Measurements from ENCODE around the gene AKR1B15. TPM values are rescaled to one million over a fixed set of nuclear protein-coding genes. Genes with fewer than 3 reads are reported as not detected.

The AKR1B15 gene
- polyA plus RNA-seq, 2 of the 4 experiments (the other 2 are of a cell fraction), result 17.9 to 24.7 TPM

- Histone ChIP-seq H3K4me2 (no peak overlapping the region), H3K9me3 (no peaks in the 10 kb centered on the region; the same call in 2 of the 3 replicates), H3K4me3 (no peak overlapping the region), H3K27ac (peak overlapping the region in 1 of 2 experiments; percentile 14; a peak in 1 of 6 replicates), H3K4me1 (peaks cover 6% of the 10 kb centered on the region; the same call in 2 of the 3 replicates)
- ATAC-seq (no peak), FAIRE-seq (no peak), DNase-seq (ENCODE audit: low read depth in 1 of 2, low spot score in 1 of 2) (no peak)
- TF ChIP-seq, protein P1, sequence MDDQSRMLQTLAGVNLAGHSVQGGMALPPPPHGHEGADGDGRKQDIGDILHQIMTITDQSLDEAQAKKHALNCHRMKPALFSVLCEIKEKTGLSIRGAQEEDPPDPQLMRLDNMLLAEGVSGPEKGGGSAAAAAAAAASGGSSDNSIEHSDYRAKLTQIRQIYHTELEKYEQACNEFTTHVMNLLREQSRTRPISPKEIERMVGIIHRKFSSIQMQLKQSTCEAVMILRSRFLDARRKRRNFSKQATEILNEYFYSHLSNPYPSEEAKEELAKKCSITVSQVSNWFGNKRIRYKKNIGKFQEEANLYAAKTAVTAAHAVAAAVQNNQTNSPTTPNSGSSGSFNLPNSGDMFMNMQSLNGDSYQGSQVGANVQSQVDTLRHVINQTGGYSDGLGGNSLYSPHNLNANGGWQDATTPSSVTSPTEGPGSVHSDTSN (IDR thresholded peaks at IDR 0.05), result no peak
- no peak for TF ChIP-seq FOSB (CRISPR knock-in tag; IDR thresholded peaks at IDR 0.05)
- ChIA-PET POLR2A (no interaction called here), CTCF (interaction anchor here (0.9 to 1.7 kb wide), 4 partner anchors 10 to 154 kb away, joined by 3 to 5 read pairs (median 4); no protein-coding TSS in a partner anchor)
- 73% methylated on average over 7 of the region's 7 CpGs for WGBS (ENCODE audit: missing lambda C conversion rate)
These were observed 37.0 kb downstream of the AKR1B15 start for GRCh38 chr7:134585897-134586296.

DNA sequence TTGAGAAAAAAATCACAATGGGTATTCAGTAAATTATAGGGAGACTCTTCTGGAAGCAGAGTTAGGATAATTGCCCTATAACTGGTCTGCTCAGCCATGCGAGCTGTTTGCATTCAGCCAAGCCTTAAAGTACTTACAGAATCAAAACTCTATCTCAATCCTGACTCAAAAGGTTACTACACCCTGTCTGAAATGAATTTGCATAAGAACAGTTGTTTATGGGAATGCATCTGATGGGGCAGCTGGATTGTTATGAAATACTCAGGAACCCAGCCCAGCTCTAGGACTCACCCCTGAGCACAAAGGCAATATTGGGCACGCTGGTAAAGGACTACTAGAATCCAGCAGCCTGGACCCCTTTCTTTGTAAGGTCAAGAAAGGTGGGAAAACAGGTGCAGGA is 38.8 kb downstream of the AKR1B15 start:
- H3K9me3 ChIP-seq, result peaks cover 18% of the 10 kb centered on the region
- H3K4me3 ChIP-seq, result no peak overlapping the region
- WGBS (ENCODE audit: missing lambda C conversion rate), result 71% methylated on average over 2 of the region's 2 CpGs
- ATAC-seq (no peak), FAIRE-seq (no peak), DNase-seq (ENCODE audit: low read depth in 1 of 2, low spot score in 1 of 2) (no peak)
- TF ChIP-seq, protein P2, sequence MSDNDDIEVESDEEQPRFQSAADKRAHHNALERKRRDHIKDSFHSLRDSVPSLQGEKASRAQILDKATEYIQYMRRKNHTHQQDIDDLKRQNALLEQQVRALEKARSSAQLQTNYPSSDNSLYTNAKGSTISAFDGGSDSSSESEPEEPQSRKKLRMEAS (IDR thresholded peaks at IDR 0.05), result no peak
- TF ChIP-seq HOXA7 (CRISPR knock-in tag; IDR thresholded peaks at IDR 0.05), result no peak
- TF ChIP-seq NFE2L2 (conservative IDR thresholded peaks at IDR 0.05; ENCODE audit: low read length), result no peak
- TF ChIP-seq ZSCAN20 (CRISPR knock-in tag; IDR thresholded peaks at IDR 0.05), result no peak
- TF ChIP-seq, protein P3, sequence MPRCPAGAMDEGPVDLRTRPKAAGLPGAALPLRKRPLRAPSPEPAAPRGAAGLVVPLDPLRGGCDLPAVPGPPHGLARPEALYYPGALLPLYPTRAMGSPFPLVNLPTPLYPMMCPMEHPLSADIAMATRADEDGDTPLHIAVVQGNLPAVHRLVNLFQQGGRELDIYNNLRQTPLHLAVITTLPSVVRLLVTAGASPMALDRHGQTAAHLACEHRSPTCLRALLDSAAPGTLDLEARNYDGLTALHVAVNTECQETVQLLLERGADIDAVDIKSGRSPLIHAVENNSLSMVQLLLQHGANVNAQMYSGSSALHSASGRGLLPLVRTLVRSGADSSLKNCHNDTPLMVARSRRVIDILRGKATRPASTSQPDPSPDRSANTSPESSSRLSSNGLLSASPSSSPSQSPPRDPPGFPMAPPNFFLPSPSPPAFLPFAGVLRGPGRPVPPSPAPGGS (IDR thresholded peaks at IDR 0.05), result no peak
- no peak for TF ChIP-seq NPAS2 (CRISPR knock-in tag; IDR thresholded peaks at IDR 0.05; ENCODE audit: borderline replicate concordance)
- no peak for TF ChIP-seq TP53 (CRISPR knock-in tag; IDR thresholded peaks at IDR 0.05)
- TF ChIP-seq, protein P1 (IDR thresholded peaks at IDR 0.05), result no peak
- no peak for TF ChIP-seq CEBPB (IDR thresholded peaks at IDR 0.05)
- TF ChIP-seq, protein P4, sequence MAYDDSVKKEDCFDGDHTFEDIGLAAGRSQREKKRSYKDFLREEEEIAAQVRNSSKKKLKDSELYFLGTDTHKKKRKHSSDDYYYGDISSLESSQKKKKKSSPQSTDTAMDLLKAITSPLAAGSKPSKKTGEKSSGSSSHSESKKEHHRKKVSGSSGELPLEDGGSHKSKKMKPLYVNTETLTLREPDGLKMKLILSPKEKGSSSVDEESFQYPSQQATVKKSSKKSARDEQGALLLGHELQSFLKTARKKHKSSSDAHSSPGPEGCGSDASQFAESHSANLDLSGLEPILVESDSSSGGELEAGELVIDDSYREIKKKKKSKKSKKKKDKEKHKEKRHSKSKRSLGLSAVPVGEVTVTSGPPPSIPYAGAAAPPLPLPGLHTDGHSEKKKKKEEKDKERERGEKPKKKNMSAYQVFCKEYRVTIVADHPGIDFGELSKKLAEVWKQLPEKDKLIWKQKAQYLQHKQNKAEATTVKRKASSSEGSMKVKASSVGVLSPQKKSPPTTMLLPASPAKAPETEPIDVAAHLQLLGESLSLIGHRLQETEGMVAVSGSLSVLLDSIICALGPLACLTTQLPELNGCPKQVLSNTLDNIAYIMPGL (CRISPR knock-in tag; IDR thresholded peaks at IDR 0.05; ENCODE audit: borderline replicate concordance), result no peak
- TF ChIP-seq ZFP36 (IDR thresholded peaks at IDR 0.05; ENCODE audit: borderline replicate concordance, partially characterized antibody), result no peak
- no peak for TF ChIP-seq HEYL (CRISPR knock-in tag; IDR thresholded peaks at IDR 0.05)
- no peak for TF ChIP-seq KDM1A (IDR thresholded peaks at IDR 0.05; ENCODE audit: low read depth)
- no peak for TF ChIP-seq ZC3H11A (IDR thresholded peaks at IDR 0.05)
- no peak for TF ChIP-seq SMC3 (IDR thresholded peaks at IDR 0.05)
- TF ChIP-seq, protein P5, sequence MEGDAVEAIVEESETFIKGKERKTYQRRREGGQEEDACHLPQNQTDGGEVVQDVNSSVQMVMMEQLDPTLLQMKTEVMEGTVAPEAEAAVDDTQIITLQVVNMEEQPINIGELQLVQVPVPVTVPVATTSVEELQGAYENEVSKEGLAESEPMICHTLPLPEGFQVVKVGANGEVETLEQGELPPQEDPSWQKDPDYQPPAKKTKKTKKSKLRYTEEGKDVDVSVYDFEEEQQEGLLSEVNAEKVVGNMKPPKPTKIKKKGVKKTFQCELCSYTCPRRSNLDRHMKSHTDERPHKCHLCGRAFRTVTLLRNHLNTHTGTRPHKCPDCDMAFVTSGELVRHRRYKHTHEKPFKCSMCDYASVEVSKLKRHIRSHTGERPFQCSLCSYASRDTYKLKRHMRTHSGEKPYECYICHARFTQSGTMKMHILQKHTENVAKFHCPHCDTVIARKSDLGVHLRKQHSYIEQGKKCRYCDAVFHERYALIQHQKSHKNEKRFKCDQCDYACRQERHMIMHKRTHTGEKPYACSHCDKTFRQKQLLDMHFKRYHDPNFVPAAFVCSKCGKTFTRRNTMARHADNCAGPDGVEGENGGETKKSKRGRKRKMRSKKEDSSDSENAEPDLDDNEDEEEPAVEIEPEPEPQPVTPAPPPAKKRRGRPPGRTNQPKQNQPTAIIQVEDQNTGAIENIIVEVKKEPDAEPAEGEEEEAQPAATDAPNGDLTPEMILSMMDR (IDR thresholded peaks at IDR 0.05), result no peak
- H3K27ac ChIP-seq, result peak overlapping the region in 1 of 2 experiments; percentile 15; a peak in 1 of 6 replicates
- peaks cover 9% of the 10 kb centered on the region for H3K4me1 ChIP-seq
- no peak overlapping the region for H3K4me2 ChIP-seq
- POLR2A ChIA-PET, result no interaction called here
- CTCF ChIA-PET, result interaction anchor here (1.1 to 1.7 kb wide), 2 partner anchors 18 to 33 kb away, joined by 3 to 6 read pairs; no protein-coding TSS in a partner anchor
